PC-3 (cell line): ENCODE measurements around the gene STYXL2. TPM values are rescaled to one million over a fixed set of nuclear protein-coding genes. Genes with fewer than 3 reads are reported as not detected.

ENCODE experiments used
- ATAC-seq: fragments of 200-7000 bp; cut with Tn5 transposase; 2 replicates; pipeline ENCODE4 v1.9.1; 2020; ENCODE audit warnings: mild to moderate bottlenecking, moderate library complexity
- BruUV-seq: library from RNA; stranded (reverse); fragments of 400-500 nt; replicated peaks from 2 replicates; lab custom pipeline; 2021; lab: Mats Ljungman, UMichigan
- CTCF ChIA-PET: fragments of 300-600 bp; sonication (Branson Sonifier 250); formaldehyde crosslinking; loops from one replicate; lab custom pipeline; 2022; ENCODE audit warnings: antibody characterized with exemption; lab: Charles Lee
- POLR2A ChIA-PET: fragments of 300-600 bp; sonication (Branson Sonifier 250); formaldehyde crosslinking; loops from one replicate; lab custom pipeline; 2022; ENCODE audit warnings: antibody characterized with exemption; ENCODE audit not compliant: unreplicated experiment; lab: Charles Lee
- DNase-seq: peaks from one replicate; pipeline ENCODE4 v3.0.0-alpha.2; 2015
- H2AFZ ChIP-seq: fragments of 300-600 bp; sonication (generic); 2 replicates; pipeline ENCODE4 v1.6.0; 2016; ENCODE audit warnings: antibody characterized with exemption, low read length
- H3F3A ChIP-seq: fragments of 300-600 bp; sonication (generic); one replicate; pipeline ENCODE4 v1.6.0; 2017; ENCODE audit warnings: antibody characterized with exemption, low read length, control low read depth, mild to moderate bottlenecking; ENCODE audit not compliant: unreplicated experiment
- H3K27ac ChIP-seq: fragments of 300-600 bp; sonication (generic); 2 replicates; pipeline ENCODE4 v1.5.1; 2016; ENCODE audit warnings: mild to moderate bottlenecking, low read length
- H3K27me3 ChIP-seq: fragments of 300-600 bp; sonication (generic); 2 replicates; pipeline ENCODE4 v1.6.1; 2016; ENCODE audit warnings: low read length, mixed read lengths
- H3K36me3 ChIP-seq: fragments of 300-600 bp; sonication (generic); 2 replicates; pipeline ENCODE4 v1.6.1; 2016; ENCODE audit warnings: low read depth, mixed run types, low read length, mixed read lengths
- H3K4me1 ChIP-seq: fragments of 300-600 bp; sonication (generic); 2 replicates; pipeline ENCODE4 v1.5.1; 2016; ENCODE audit warnings: low read length; ENCODE audit not compliant: insufficient read depth
- H3K4me2 ChIP-seq: fragments of 300-600 bp; sonication (generic); 2 replicates; pipeline ENCODE4 v1.6.0; 2016; ENCODE audit warnings: low read length
- H3K4me3 ChIP-seq: fragments of 300-600 bp; sonication (generic); 2 replicates; pipeline ENCODE4 v1.5.1; 2016; ENCODE audit warnings: mild to moderate bottlenecking, low read length, mixed read lengths
- H3K79me2 ChIP-seq: fragments of 300-600 bp; sonication (generic); 2 replicates; pipeline ENCODE4 v1.6.1; 2017; ENCODE audit warnings: low read length, mixed read lengths
- H3K9ac ChIP-seq: fragments of 300-600 bp; sonication (generic); 2 replicates; pipeline ENCODE4 v1.6.0; 2016; ENCODE audit warnings: mild to moderate bottlenecking, low read length
- H3K9me2 ChIP-seq: fragments of 300-600 bp; sonication (generic); replicated peaks from 2 replicates; pipeline ENCODE4 v1.6.1; 2016; ENCODE audit warnings: mixed run types, low read length, mixed read lengths
- H3K9me3 ChIP-seq: fragments of 300-600 bp; sonication (generic); 2 replicates; pipeline ENCODE4 v1.6.1; 2016; ENCODE audit warnings: low read length, mixed read lengths
- H4K20me1 ChIP-seq: fragments of 300-600 bp; sonication (generic); 2 replicates; pipeline ENCODE4 v1.6.1; 2016; ENCODE audit warnings: low read length, mixed read lengths
- EZH2 ChIP-seq: fragments of 300-600 bp; sonication (generic); IDR thresholded peaks from one replicate; pipeline ENCODE4 v1.6.1; 2017; ENCODE audit warnings: antibody characterized with exemption, mild to moderate bottlenecking, low read length; ENCODE audit not compliant: unreplicated experiment
- EZH2phosphoT487 ChIP-seq: fragments of 300-600 bp; sonication (generic); IDR thresholded peaks from 2 replicates; pipeline ENCODE4 v1.6.1; 2018; ENCODE audit warnings: mild to moderate bottlenecking, antibody characterized with exemption, low read length, borderline replicate concordance
- intact Hi-C: fragments of 100-400 bp; cut with micrococcal nuclease; formaldehyde crosslinking; loops from 2 replicates; pipeline ENCODE4 v1.9.0; 2023
- total RNA-seq: library from RNA; depleted of rRNA; stranded (reverse); fragments of >200 nt; gene quantifications from 2 replicates; pipeline ENCODE4 v1.2.3, GENCODE V29; 2014; rRNA removed
- TF ChIP-seq, protein P1 (sequence below): fragments of 300-600 bp; sonication (generic); conservative IDR thresholded peaks from 2 replicates; pipeline ENCODE4 v1.5.1; 2017; ENCODE audit warnings: antibody characterized with exemption, low read depth, mild to moderate bottlenecking, low read length

Gene STYXL2
- total RNA-seq, 1 experiment from 2014 or later, result not detected

- no peaks in the 10 kb centered on the region for H3F3A ChIP-seq
- H3K9me3 ChIP-seq, result no peaks in the 10 kb centered on the region
- BruUV-seq, result no TSS peak
- H3K4me1 ChIP-seq, result peaks cover 9% of the 10 kb centered on the region
- H3K9ac ChIP-seq, result no peak overlapping the region
- no peak overlapping the region for H3K27ac ChIP-seq
- no peaks in the 10 kb centered on the region for H3K36me3 ChIP-seq
- H3K4me2 ChIP-seq, result no peak overlapping the region
- no peak for DNase-seq
- no peak for ATAC-seq
- POLR2A ChIA-PET, result no interaction called here
- no peaks in the 10 kb centered on the region for H3K27me3 ChIP-seq
- H4K20me1 ChIP-seq, result no peaks in the 10 kb centered on the region
- no peak overlapping the region for H2AFZ ChIP-seq
- TF ChIP-seq EZH2phosphoT487, result no peak
- TF ChIP-seq, protein P1, sequence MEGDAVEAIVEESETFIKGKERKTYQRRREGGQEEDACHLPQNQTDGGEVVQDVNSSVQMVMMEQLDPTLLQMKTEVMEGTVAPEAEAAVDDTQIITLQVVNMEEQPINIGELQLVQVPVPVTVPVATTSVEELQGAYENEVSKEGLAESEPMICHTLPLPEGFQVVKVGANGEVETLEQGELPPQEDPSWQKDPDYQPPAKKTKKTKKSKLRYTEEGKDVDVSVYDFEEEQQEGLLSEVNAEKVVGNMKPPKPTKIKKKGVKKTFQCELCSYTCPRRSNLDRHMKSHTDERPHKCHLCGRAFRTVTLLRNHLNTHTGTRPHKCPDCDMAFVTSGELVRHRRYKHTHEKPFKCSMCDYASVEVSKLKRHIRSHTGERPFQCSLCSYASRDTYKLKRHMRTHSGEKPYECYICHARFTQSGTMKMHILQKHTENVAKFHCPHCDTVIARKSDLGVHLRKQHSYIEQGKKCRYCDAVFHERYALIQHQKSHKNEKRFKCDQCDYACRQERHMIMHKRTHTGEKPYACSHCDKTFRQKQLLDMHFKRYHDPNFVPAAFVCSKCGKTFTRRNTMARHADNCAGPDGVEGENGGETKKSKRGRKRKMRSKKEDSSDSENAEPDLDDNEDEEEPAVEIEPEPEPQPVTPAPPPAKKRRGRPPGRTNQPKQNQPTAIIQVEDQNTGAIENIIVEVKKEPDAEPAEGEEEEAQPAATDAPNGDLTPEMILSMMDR, result no peak
- TF ChIP-seq EZH2, result no peak
- CTCF ChIA-PET, result interaction anchor here (0.7 kb wide), 1 partner anchor 69 kb away, joined by 4 read pairs; no protein-coding TSS in a partner anchor
- H3K4me3 ChIP-seq, result no peak overlapping the region
- intact Hi-C loops, result no loop called here
- no peaks in the 10 kb centered on the region for H3K9me2 ChIP-seq
- H3K79me2 ChIP-seq, result no peaks in the 10 kb centered on the region
These were observed 44.8 kb downstream of the STYXL2 start for GRCh38 chr1:167138703-167139102.

DNA sequence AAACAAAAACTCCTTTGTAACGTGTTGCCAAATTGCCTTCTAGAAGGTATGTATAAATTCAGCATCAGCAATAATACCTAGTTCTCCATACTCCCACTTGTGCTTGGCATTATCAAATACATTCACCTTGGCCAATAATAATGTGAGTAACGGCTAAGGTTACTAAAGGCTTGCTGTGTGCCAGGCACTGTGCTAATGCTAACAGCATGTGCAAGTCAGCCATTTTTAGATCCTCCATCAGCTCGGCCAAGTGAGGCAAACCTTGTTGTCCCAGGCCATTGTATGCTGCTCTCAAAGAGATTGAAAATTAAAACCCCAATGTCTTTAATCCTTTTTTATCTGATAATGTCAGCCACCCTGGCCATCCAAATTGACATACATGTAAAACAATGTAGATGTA is 48.1 kb downstream of the STYXL2 start:
- Histone ChIP-seq H3K79me2 (no peaks in the 10 kb centered on the region), H3K9ac (no peak overlapping the region), H3K27ac (no peak overlapping the region), H3K9me2 (no peaks in the 10 kb centered on the region), H3K9me3 (no peaks in the 10 kb centered on the region), H3K4me3 (no peak overlapping the region), H3K36me3 (no peaks in the 10 kb centered on the region), H3K4me2 (no peak overlapping the region), H2AFZ (no peak overlapping the region), H3K4me1 (no peaks in the 10 kb centered on the region), H3K27me3 (no peaks in the 10 kb centered on the region), H4K20me1 (no peaks in the 10 kb centered on the region), H3F3A (no peaks in the 10 kb centered on the region)
- intact Hi-C loops, result no loop called here
- CTCF ChIA-PET, result no interaction called here
- ATAC-seq (no peak), DNase-seq (no peak)
- TF ChIP-seq EZH2 (no peak), EZH2phosphoT487 (no peak)
- POLR2A ChIA-PET, result no interaction called here
- no TSS peak for BruUV-seq

Other genes with a start within 250 kb of the STYXL2 start
- gene TADA1, start 217.8 kb upstream of the STYXL2 start, total RNA-seq, result 12.4 and 15.3 TPM in 2 replicates
- under 0.01 TPM in 1 of 2 replicates, not detected in the other for gene ILDR2, start 118.5 kb upstream of the STYXL2 start, total RNA-seq
- gene MAEL, start 104.8 kb upstream of the STYXL2 start, total RNA-seq, result not detected in 2 replicates
- gene GPA33, start 3.7 kb upstream of the STYXL2 start, total RNA-seq, result 0.04 and 0.12 TPM in 2 replicates
- gene POU2F1, start 126.8 kb downstream of the STYXL2 start, total RNA-seq, result 8.7 and 17.9 TPM in 2 replicates